ENCODE measurements around the gene EGLN2.
A peak's percentile ranks its signal among the peaks of the same experiment; 100 is the strongest.

The EGLN2 gene

DNA sequence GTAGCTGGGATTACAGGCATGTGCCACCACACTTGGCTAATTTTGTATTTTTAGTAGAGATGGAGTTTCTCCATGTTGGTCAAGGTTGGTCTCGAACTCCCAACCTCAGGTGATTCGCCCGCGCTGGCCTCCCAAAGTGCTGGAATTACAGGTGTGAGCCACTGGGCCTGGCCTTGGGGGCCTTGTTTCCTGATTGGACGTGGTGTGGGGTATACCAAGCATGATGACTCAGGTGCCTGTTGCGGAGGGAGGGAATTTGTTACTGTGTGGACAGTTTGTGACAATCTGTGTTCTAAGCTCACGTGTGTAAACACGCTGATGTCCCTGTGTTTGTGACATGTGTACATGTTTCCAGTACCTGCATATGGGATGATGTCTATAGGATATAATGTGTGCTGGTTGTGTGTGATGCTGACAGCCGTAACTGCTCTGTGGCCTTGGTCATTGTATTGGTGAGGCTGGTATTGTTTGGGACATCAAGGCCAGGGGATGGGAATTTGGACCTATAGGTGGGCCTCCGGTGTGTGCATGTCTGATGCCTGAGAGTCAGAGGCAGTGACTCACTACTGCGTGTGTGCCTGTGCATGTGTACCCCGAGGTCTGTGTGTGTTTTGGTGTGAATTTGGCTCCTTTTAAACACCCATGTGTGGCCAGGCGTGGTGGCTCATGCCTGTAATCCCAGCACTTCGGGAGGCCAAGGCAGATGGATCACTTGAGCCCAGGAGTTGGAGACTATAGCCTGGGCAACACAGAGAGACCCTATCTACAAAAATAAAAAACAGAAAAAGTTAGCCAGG is 1.6 kb upstream of the EGLN2 start:
- no peak for TF ChIP-seq CTCF (conservative IDR thresholded peaks at IDR 0.05; ENCODE audit: control insufficient read depth, insufficient read depth, low read depth, low read length)
- H3K4me3 ChIP-seq (ENCODE audit: control insufficient read depth, low read depth, low read length) = no peak overlapping the region
- DNase-seq (ENCODE audit: low read depth) = no peak

- TF ChIP-seq CTCF (conservative IDR thresholded peaks at IDR 0.05; ENCODE audit: control insufficient read depth, insufficient read depth, low read depth, low read length) = peak; percentile 53
- peak; percentile 53 for DNase-seq (ENCODE audit: low read depth)
Measured at GRCh38 chr19:40797963-40798682, 868 bp upstream of the EGLN2 start.

DNA sequence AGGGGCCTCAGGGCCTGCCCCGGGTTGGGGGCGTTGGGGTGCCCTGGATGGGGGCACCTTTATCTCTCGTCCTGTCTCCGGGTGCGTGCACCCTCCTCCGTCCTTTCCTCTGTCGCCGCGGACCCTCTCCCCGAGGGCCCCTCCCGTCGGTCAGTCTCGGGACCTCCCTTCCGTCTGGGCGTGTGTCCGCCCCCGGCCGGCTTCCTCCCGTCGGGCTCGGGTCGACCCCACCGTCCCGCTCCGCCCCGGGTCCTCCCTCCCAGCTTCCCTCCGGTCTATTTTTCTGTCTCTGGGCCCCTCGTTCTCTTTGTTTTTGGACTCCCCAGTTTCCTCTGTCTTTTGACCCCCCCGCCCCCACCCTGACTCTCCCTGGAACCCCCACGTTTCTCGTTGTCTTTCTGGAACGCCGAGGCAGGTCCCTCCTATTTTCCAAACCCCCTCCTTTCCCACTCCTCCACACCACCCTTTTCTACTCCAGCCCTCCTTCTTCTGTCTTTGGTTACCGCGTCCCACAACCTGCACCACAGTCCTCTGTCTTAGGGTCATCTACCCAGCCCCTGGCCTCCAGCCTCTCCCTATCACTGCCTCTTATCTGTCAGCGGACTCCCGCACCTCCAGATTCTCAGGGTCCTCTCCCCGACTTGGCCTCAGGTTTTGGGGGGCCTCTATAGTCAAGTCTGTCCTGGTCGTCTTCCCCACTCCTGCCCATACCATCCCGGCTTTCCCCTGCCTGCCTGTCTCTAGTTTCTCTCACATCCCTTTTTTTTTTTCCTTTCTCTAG is 757 bp downstream of the EGLN2 start:
- TF ChIP-seq CTCF (conservative IDR thresholded peaks at IDR 0.05; ENCODE audit: control insufficient read depth, insufficient read depth, low read depth, low read length) = no peak
- no peak for DNase-seq (ENCODE audit: low read depth)

More at GRCh38 chr19:40797963-40798682, 868 bp upstream of the EGLN2 start:
- H3K4me3 ChIP-seq (ENCODE audit: control insufficient read depth, low read depth, low read length) = peak overlapping the region; percentile 69

DNA sequence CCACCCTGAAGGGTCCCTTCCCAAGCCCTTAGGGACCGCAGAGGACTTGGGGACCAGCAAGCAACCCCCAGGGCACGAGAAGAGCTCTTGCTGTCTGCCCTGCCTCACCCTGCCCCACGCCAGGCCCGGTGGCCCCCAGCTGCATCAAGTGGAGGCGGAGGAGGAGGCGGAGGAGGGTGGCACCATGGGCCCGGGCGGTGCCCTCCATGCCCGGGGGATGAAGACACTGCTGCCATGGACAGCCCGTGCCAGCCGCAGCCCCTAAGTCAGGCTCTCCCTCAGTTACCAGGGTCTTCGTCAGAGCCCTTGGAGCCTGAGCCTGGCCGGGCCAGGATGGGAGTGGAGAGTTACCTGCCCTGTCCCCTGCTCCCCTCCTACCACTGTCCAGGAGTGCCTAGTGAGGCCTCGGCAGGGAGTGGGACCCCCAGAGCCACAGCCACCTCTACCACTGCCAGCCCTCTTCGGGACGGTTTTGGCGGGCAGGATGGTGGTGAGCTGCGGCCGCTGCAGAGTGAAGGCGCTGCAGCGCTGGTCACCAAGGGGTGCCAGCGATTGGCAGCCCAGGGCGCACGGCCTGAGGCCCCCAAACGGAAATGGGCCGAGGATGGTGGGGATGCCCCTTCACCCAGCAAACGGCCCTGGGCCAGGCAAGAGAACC is 1.5 kb downstream of the EGLN2 start:
- H3K4me3 ChIP-seq (ENCODE audit: control insufficient read depth, low read depth, low read length) = peak overlapping the region; percentile 80
- no peak for DNase-seq (ENCODE audit: low read depth)
- no peak for TF ChIP-seq CTCF (conservative IDR thresholded peaks at IDR 0.05; ENCODE audit: control insufficient read depth, insufficient read depth, low read depth, low read length)

More for the DNA sequence above, 757 bp downstream of the EGLN2 start:
- H3K4me3 ChIP-seq (ENCODE audit: control insufficient read depth, low read depth, low read length) = peak overlapping the region; percentile 80

GRCh38 chr19:40800997-40801377 is 2.0 kb downstream of the EGLN2 start:
- no peak for TF ChIP-seq CTCF (conservative IDR thresholded peaks at IDR 0.05; ENCODE audit: control insufficient read depth, insufficient read depth, low read depth, low read length)
- no peak for DNase-seq (ENCODE audit: low read depth)
- peak overlapping the region; percentile 1 for H3K4me3 ChIP-seq (ENCODE audit: control insufficient read depth, low read depth, low read length)

All from fibroblast of mammary gland (primary cell).